Smooth muscle cell (in vitro differentiated cells): ENCODE results near the gene HAUS6. TPM values are rescaled to one million over a fixed set of nuclear protein-coding genes. Genes with fewer than 3 reads are reported as not detected.

Experiments used
- DNase-seq: peaks from one replicate; lab custom pipeline; 2025; ENCODE audit not compliant: unreplicated experiment; lab: John Stamatoyannopoulos, UW
- H2AFZ ChIP-seq: fragments of 200-600 bp; sonication (generic); 2 replicates; pipeline ENCODE4 v1.6.0; 2016; ENCODE audit warnings: antibody characterized with exemption, low read depth, mild to moderate bottlenecking
- H3F3A ChIP-seq: fragments of 200-600 bp; sonication (generic); 2 replicates; pipeline ENCODE4 v1.6.0; 2017; ENCODE audit warnings: antibody characterized with exemption, low read depth
- H3K27ac ChIP-seq: fragments of 200-600 bp; sonication (generic); 2 replicates; pipeline ENCODE4 v1.5.1; 2016; ENCODE audit warnings: low read depth, mild to moderate bottlenecking
- H3K27me3 ChIP-seq: fragments of 200-600 bp; sonication (generic); 2 replicates; pipeline ENCODE4 v1.6.1; 2016; ENCODE audit warnings: low read depth, mild to moderate bottlenecking
- H3K36me3 ChIP-seq: fragments of 200-600 bp; sonication (generic); 2 replicates; pipeline ENCODE4 v1.5.1; 2016; ENCODE audit warnings: low read depth
- H3K4me1 ChIP-seq: fragments of 200-600 bp; sonication (generic); 2 replicates; pipeline ENCODE4 v1.5.1; 2016; ENCODE audit warnings: low read depth
- H3K4me2 ChIP-seq: fragments of 200-600 bp; sonication (generic); 2 replicates; pipeline ENCODE4 v1.6.0; 2016; ENCODE audit warnings: mild to moderate bottlenecking
- H3K4me3 ChIP-seq: fragments of 200-600 bp; sonication (generic); 2 replicates; pipeline ENCODE4 v1.5.1; 2016; ENCODE audit warnings: mild to moderate bottlenecking
- H3K79me2 ChIP-seq: fragments of 200-600 bp; sonication (generic); 2 replicates; pipeline ENCODE4 v1.6.0; 2016; ENCODE audit warnings: low read depth, mild to moderate bottlenecking
- H3K9ac ChIP-seq: fragments of 200-600 bp; sonication (generic); 2 replicates; pipeline ENCODE4 v1.6.0; 2016; ENCODE audit warnings: low read depth
- H3K9me3 ChIP-seq: fragments of 200-600 bp; sonication (generic); replicated peaks from 2 replicates; pipeline ENCODE4 v1.5.1; 2016; ENCODE audit warnings: low read depth
- H4K20me1 ChIP-seq: fragments of 200-600 bp; sonication (generic); 2 replicates; pipeline ENCODE4 v1.6.0; 2016; ENCODE audit warnings: low read depth
- CTCF ChIP-seq: fragments of 200-600 bp; sonication (generic); IDR thresholded peaks from 2 replicates; pipeline ENCODE4 v1.5.1; 2017; ENCODE audit warnings: borderline replicate concordance, mild to moderate bottlenecking, antibody characterized with exemption; ENCODE audit not compliant: insufficient read depth, poor library complexity, severe bottlenecking
- WGBS: methylation state at CpG from one replicate; pipeline ENCODE4 v1.1.7; 2016; ENCODE audit warnings: low lambda C conversion rate; 5-methylcytosine and 5-hydroxymethylcytosine counted together
- polyA plus RNA-seq: library from polyadenylated mRNA; unstranded; fragments of >200 nt; fragmentation: Nextera tagmentation; extraction: Ambion mirVana; gene quantifications from 2 replicates; pipeline ENCODE4 v1.2.1, GENCODE V29; 2016
- total RNA-seq: library from RNA; depleted of rRNA; stranded (reverse); fragments of >200 nt; gene quantifications from 2 replicates; pipeline ENCODE4 v1.2.3, GENCODE V29; 2014

The HAUS6 gene
- total and polyA plus RNA-seq, 2 experiments from 2014 or later, result 4.3 to 13.1 TPM

- H3K36me3 ChIP-seq, result no peaks in the 10 kb centered on the region
- DNase-seq, result no peak
These were observed 31.0 kb upstream of the HAUS6 start for GRCh38 chr9:19133549-19134345.

GRCh38 chr9:19130436-19130835, 27.7 kb upstream of the HAUS6 start:
- H3K4me2 ChIP-seq, result peak overlapping the region; percentile 89
- DNase-seq, result no peak
- no peaks in the 10 kb centered on the region for H3K27me3 ChIP-seq
- H3K4me1 ChIP-seq, result peaks cover 15% of the 10 kb centered on the region
- H3K9ac ChIP-seq, result no peak overlapping the region
- H4K20me1 ChIP-seq, result no peaks in the 10 kb centered on the region
- H3K27ac ChIP-seq, result peak overlapping the region; percentile 73
- H3K4me3 ChIP-seq, result no peak overlapping the region
- WGBS, result 46% methylated on average over 8 of the region's 8 CpGs
- no peaks in the 10 kb centered on the region for H3K9me3 ChIP-seq
- H3K79me2 ChIP-seq, result no peaks in the 10 kb centered on the region
- peaks cover 10% of the 10 kb centered on the region for H3F3A ChIP-seq
- TF ChIP-seq CTCF, result no peak
- H3K36me3 ChIP-seq, result no peaks in the 10 kb centered on the region
- no peak overlapping the region for H2AFZ ChIP-seq

More at GRCh38 chr9:19133549-19134345, 31.0 kb upstream of the HAUS6 start:
- Histone ChIP-seq H3K4me3 (no peak overlapping the region), H3K4me2 (no peak overlapping the region), H3F3A (no peaks in the 10 kb centered on the region), H2AFZ (peak overlapping the region; percentile 39), H3K9ac (no peak overlapping the region), H4K20me1 (no peaks in the 10 kb centered on the region), H3K79me2 (no peaks in the 10 kb centered on the region), H3K27ac (no peak overlapping the region), H3K9me3 (no peaks in the 10 kb centered on the region), H3K27me3 (no peaks in the 10 kb centered on the region), H3K4me1 (peaks cover 15% of the 10 kb centered on the region)
- WGBS, result 88% methylated on average over 6 of the region's 6 CpGs
- no peak for TF ChIP-seq CTCF

GRCh38 chr9:19127871-19128500, 25.3 kb upstream of the HAUS6 start:
- Histone ChIP-seq H3K4me1 (peaks cover 25% of the 10 kb centered on the region), H3K9ac (peak overlapping the region; percentile 79), H3K4me3 (peak overlapping the region; percentile 84), H4K20me1 (no peaks in the 10 kb centered on the region), H2AFZ (peak overlapping the region; percentile 95), H3K79me2 (no peaks in the 10 kb centered on the region), H3F3A (peaks cover 10% of the 10 kb centered on the region), H3K4me2 (peak overlapping the region; percentile 89), H3K27ac (peak overlapping the region; percentile 73), H3K36me3 (peaks cover 5% of the 10 kb centered on the region), H3K27me3 (no peaks in the 10 kb centered on the region), H3K9me3 (no peaks in the 10 kb centered on the region)
- TF ChIP-seq CTCF, result no peak
- DNase-seq, result peak; percentile 42
- 2% methylated on average over 40 of the region's 40 CpGs for WGBS
